Measurements from ENCODE around the gene HHAT.

Gene HHAT

DNA sequence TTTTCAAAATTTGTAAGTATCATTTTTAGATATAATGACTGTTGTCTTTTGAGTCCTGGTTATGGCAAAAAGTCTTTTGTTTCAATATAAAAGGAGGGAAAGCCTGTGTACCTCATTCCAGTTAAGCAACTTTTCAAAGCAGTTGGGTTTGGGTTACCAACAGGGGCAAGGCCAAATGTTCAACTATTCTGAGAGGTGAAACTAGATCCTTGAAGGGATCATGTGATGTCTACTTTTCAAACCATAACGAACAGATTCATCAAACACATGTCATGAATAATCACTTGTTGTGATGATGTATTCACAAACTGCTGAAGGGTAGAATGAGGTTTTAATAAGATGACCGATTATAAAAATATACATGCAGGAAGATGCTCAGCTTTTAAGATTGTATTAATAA lies 171.3 kb downstream of the HHAT start:
- H3K4me3 ChIP-seq (replicated peaks; ENCODE audit: low read depth, low read length): no peak overlapping the region
- no peaks in the 10 kb centered on the region for H3K27me3 ChIP-seq (replicated peaks; ENCODE audit: control insufficient read depth, insufficient read depth, low read length)
- no peaks in the 10 kb centered on the region for H3K36me3 ChIP-seq (ENCODE audit: control insufficient read depth, insufficient read depth, low read length)
- DNase-seq (ENCODE audit: extremely low read depth, insufficient read length): no peak
- TF ChIP-seq, protein P1, sequence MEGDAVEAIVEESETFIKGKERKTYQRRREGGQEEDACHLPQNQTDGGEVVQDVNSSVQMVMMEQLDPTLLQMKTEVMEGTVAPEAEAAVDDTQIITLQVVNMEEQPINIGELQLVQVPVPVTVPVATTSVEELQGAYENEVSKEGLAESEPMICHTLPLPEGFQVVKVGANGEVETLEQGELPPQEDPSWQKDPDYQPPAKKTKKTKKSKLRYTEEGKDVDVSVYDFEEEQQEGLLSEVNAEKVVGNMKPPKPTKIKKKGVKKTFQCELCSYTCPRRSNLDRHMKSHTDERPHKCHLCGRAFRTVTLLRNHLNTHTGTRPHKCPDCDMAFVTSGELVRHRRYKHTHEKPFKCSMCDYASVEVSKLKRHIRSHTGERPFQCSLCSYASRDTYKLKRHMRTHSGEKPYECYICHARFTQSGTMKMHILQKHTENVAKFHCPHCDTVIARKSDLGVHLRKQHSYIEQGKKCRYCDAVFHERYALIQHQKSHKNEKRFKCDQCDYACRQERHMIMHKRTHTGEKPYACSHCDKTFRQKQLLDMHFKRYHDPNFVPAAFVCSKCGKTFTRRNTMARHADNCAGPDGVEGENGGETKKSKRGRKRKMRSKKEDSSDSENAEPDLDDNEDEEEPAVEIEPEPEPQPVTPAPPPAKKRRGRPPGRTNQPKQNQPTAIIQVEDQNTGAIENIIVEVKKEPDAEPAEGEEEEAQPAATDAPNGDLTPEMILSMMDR (IDR thresholded peaks at IDR 0.05; ENCODE audit: insufficient read depth, low read length, poor library complexity, severe bottlenecking): no peak

DNA sequence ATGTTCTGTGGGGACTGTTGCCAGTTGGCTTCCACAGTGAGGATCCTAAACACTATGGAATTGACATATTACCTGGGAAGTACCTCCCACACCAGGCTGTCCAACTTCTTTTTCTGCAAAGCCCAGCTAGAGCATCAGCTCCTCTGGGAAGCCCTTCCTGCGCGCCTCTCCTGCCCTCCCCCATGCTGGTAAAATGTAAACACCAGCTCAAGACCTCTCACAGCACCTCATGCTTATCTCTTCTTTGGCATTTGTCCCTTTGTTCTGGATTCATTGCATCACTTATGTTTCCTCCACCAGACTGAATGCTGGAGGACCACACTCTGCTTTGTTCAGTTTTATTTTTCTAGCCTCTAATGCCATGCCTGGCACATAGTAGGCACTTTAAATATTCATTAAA lies 172.1 kb downstream of the HHAT start:
- DNase-seq (ENCODE audit: extremely low read depth, insufficient read length): no peak
- Histone ChIP-seq H3K27me3 (replicated peaks; ENCODE audit: control insufficient read depth, insufficient read depth, low read length) (no peaks in the 10 kb centered on the region), H3K36me3 (ENCODE audit: control insufficient read depth, insufficient read depth, low read length) (no peaks in the 10 kb centered on the region), H3K4me3 (replicated peaks; ENCODE audit: low read depth, low read length) (no peak overlapping the region)
- TF ChIP-seq, protein P1 (IDR thresholded peaks at IDR 0.05; ENCODE audit: insufficient read depth, low read length, poor library complexity, severe bottlenecking): no peak

DNA sequence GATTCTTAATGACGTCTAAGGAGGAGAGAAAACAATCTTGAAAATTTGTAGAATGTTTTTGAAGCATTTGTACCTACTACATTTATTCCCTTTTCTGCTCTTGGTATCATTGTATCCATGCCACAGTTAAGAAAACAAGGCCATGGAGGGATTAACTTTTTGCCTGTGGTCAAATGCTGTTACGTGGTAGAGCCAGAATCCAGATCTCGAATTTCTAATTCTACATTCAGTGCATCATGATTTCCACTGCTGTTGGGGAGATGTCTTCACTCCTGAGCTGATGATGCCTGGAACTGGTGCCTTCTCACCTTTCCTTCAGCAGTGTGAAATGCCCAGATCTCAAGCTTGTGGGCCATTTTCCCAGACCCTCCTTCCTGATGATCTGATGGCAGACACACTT lies 175.6 kb downstream of the HHAT start:
- Histone ChIP-seq H3K27me3 (replicated peaks; ENCODE audit: control insufficient read depth, insufficient read depth, low read length) (no peaks in the 10 kb centered on the region), H3K36me3 (ENCODE audit: control insufficient read depth, insufficient read depth, low read length) (no peaks in the 10 kb centered on the region), H3K4me3 (replicated peaks; ENCODE audit: low read depth, low read length) (no peak overlapping the region)
- TF ChIP-seq, protein P1 (IDR thresholded peaks at IDR 0.05; ENCODE audit: insufficient read depth, low read length, poor library complexity, severe bottlenecking): no peak
- no peak for DNase-seq (ENCODE audit: extremely low read depth, insufficient read length)

DNA sequence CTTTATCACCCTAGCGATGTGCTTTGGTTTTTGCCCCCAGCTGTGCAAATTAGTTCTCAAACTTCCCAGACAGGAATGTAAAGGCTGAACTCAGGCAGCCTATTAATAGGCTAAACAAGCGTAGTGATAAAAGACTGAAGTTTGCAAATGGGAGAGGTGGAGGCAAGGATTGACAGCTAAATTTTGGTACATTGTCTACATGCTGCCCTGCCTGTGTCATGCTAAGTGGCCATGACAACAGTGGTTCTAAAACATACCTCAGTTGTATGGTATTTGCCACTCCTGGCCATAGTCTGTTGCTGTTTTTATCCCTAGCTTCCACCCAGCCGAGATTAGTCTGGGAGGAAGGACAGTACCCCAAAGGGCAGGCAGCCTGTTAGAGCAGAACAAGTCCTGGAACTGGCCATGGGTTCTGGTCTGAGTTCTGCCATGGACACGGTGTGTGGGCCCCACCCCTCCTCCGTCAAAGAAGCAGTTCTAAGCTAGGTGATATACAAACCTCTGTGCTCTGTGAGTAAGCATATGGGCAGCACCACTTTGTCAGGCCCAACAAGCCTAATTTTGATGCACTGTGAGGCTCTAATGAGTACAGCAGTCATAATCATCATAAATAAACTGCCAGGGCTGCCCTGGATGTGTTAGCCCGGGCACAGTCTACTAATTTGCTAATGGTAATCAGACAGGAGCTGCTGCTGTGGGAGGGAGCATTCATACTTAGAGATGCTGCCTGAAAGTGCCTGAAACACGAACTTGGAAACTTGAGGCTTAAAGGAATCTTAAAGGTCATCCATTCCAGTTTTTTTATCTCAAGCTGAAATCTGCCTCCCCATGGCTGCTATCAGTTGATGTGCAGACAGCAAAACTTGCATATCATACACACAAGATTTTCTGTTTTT lies 177.1 kb downstream of the HHAT start:
- Histone ChIP-seq H3K36me3 (ENCODE audit: control insufficient read depth, insufficient read depth, low read length) (no peaks in the 10 kb centered on the region), H3K4me3 (replicated peaks; ENCODE audit: low read depth, low read length) (no peak overlapping the region), H3K27me3 (replicated peaks; ENCODE audit: control insufficient read depth, insufficient read depth, low read length) (no peaks in the 10 kb centered on the region)
- TF ChIP-seq, protein P1 (IDR thresholded peaks at IDR 0.05; ENCODE audit: insufficient read depth, low read length, poor library complexity, severe bottlenecking): no peak
- no peak for DNase-seq (ENCODE audit: extremely low read depth, insufficient read length)

DNA sequence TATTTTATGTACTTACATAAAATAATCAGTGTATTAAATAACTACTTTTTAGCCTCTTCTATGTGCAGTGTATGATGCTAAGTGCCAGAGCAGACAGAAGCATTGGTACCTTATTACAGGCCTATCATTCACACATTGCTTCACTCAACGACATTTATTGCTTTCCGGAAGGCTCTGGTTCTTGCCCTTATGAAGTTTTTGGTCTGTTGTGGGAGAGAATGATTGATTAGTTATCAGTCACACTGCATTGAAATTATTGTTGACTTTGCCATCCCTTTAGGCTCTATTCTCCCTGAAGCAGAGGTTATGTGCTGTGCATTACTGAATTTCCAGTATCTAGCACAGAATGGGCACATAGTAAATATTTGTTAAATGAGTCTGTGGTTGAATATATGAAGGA lies 178.0 kb downstream of the HHAT start:
- H3K27me3 ChIP-seq (replicated peaks; ENCODE audit: control insufficient read depth, insufficient read depth, low read length): no peaks in the 10 kb centered on the region
- H3K4me3 ChIP-seq (replicated peaks; ENCODE audit: low read depth, low read length): no peak overlapping the region
- H3K36me3 ChIP-seq (ENCODE audit: control insufficient read depth, insufficient read depth, low read length): no peaks in the 10 kb centered on the region
- TF ChIP-seq, protein P1 (IDR thresholded peaks at IDR 0.05; ENCODE audit: insufficient read depth, low read length, poor library complexity, severe bottlenecking): no peak
- no peak for DNase-seq (ENCODE audit: extremely low read depth, insufficient read length)
